HUES6 (cell line): Measurements from ENCODE around the gene BPIFB2.

Experiments
- H3K27ac ChIP-seq: 2 replicates; pipeline ENCODE4 v1.7.0; 2013; ENCODE audit warnings: low read depth, mild to moderate bottlenecking, low read length, inconsistent platforms
- H3K27me3 ChIP-seq: 2 replicates; pipeline ENCODE4 v1.6.1; 2013; ENCODE audit warnings: low read length; ENCODE audit not compliant: control insufficient read depth, insufficient read depth
- H3K36me3 ChIP-seq: 2 replicates; pipeline ENCODE4 v1.6.1; 2013; ENCODE audit warnings: low read length; ENCODE audit not compliant: control insufficient read depth, insufficient read depth
- H3K4me1 ChIP-seq: 2 replicates; pipeline ENCODE4 v1.6.1; 2013; ENCODE audit warnings: low read length; ENCODE audit not compliant: control insufficient read depth, insufficient read depth
- H3K4me3 ChIP-seq: 2 replicates; pipeline ENCODE4 v1.5.1; 2013; ENCODE audit warnings: low read depth, low read length
- H3K9ac ChIP-seq: one replicate; pipeline ENCODE4 v1.6.1; 2013; ENCODE audit warnings: mild to moderate bottlenecking, low read length
- H3K9me3 ChIP-seq: 2 replicates; pipeline ENCODE4 v1.6.1; 2013; ENCODE audit warnings: low read depth, low read length; ENCODE audit not compliant: control insufficient read depth, insufficient read depth

BPIFB2 gene

DNA sequence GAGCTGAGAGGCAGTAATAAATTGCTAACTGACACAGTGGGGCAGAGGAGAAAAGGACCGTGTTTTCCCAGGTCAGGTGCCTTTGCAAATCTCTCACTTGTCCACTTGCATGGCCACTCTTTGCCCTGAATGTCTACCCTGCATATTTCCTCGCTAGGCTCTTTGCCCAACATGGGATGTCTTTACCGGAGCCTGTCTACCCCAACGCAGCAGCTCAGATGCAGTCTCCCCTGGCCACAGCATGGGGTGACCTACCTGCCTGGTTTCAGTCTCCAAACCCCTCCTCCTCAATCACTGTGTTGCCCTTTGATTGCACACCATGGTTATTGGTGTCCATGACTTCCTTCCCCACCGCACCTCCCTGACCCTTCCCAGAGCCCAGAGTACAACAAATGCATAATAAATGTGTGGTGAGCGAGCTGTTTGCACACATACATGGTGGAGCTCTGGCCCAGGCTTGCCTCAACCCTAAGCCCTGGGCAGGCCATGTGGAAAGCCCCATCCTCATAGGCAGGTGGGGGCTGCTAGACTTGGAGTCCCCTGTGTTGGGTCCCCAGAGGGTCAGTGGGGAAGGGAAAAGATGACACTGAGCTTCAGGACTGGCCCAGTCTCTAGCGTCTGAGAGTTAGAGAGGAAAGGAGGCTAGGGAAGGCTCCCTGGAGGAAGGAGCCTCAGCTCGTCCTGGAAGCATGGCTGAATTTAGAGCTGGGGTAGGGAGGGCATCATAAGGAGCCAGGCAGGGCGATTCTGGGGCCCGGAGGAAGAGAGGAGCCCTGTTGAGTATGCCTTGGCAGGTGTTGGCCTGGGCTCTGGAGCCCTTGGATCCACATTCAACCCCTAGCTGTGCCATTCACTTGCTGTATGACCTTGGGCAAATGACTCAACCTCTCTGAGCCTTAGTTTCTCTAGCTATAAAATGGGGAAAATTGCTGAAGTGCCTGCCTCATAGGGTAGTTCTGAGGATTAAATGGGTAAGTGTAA is 19.6 kb downstream of the BPIFB2 start:
- Histone ChIP-seq H3K27me3 (no peaks in the 10 kb centered on the region), H3K9ac (no peak overlapping the region), H3K4me1 (peaks cover 5% of the 10 kb centered on the region; the same call in 1 of the 2 replicates), H3K9me3 (no peaks in the 10 kb centered on the region), H3K36me3 (no peaks in the 10 kb centered on the region), H3K27ac (no peak overlapping the region), H3K4me3 (no peak overlapping the region)

- Histone ChIP-seq H3K4me1 (peaks cover 5% of the 10 kb centered on the region; the same call in 1 of the 2 replicates), H3K9me3 (no peaks in the 10 kb centered on the region), H3K36me3 (no peaks in the 10 kb centered on the region), H3K27me3 (no peaks in the 10 kb centered on the region), H3K4me3 (no peak overlapping the region), H3K9ac (no peak overlapping the region), H3K27ac (no peak overlapping the region)
These were observed 20.6 kb downstream of the BPIFB2 start for GRCh38 chr20:33027769-33028751.

DNA sequence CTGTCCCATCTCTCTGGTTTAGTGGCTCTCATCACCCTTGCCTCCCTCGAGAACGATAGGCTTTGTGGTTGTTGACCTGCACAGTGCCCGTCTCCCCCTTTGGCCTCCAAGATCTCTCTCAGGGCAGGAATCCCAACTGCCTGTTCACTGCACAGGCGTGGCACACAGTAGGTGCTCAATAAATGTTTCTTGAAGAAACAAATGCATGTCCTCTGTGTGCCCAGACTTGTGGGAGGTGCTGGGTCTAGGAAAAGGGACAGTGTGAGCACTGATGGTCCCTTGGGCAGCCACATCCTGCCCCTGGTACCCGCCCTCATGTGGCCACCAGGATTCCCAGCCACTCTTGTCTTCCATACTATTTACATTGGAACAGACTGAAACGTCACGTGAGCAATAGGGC is 21.4 kb downstream of the BPIFB2 start:
- no peak overlapping the region for H3K9ac ChIP-seq
- no peaks in the 10 kb centered on the region for H3K9me3 ChIP-seq
- no peaks in the 10 kb centered on the region; the same call in 1 of the 2 replicates for H3K27me3 ChIP-seq
- H3K27ac ChIP-seq, result no peak overlapping the region
- H3K4me1 ChIP-seq, result peaks cover 1% of the 10 kb centered on the region; the same call in 1 of the 2 replicates
- H3K4me3 ChIP-seq, result no peak overlapping the region
- H3K36me3 ChIP-seq, result no peaks in the 10 kb centered on the region

GRCh38 chr20:33030076-33030475 is 22.6 kb downstream of the BPIFB2 start:
- Histone ChIP-seq H3K4me3 (no peak overlapping the region), H3K36me3 (no peaks in the 10 kb centered on the region), H3K27me3 (peaks cover 4% of the 10 kb centered on the region; the same call in 1 of the 2 replicates), H3K9me3 (no peaks in the 10 kb centered on the region), H3K27ac (no peak overlapping the region), H3K4me1 (no peaks in the 10 kb centered on the region), H3K9ac (no peak overlapping the region)

DNA sequence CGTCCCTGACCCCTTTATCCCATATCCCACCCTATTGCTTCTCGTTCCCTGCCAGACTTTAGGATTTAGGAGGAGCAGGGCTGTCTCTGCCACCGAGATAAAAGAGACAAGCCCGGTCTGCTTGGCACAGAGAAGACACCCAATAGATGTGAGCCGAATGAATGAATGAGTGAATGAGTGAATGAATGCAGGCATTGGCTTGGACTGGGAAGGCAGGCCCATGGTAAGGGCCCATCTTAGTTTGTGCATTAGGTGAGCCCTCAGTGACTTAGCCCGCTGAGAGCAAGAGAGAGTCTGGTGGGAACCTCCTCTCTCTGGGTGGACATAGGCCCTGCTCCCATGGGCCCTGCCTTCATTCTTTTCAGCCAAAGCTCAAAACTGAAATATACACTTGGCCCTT is 23.1 kb downstream of the BPIFB2 start:
- peaks cover 4% of the 10 kb centered on the region; the same call in 1 of the 2 replicates for H3K27me3 ChIP-seq
- no peak overlapping the region for H3K4me3 ChIP-seq
- H3K9ac ChIP-seq, result no peak overlapping the region
- H3K27ac ChIP-seq, result no peak overlapping the region
- H3K36me3 ChIP-seq, result no peaks in the 10 kb centered on the region
- H3K9me3 ChIP-seq, result no peaks in the 10 kb centered on the region
- H3K4me1 ChIP-seq, result no peaks in the 10 kb centered on the region

GRCh38 chr20:33031531-33031930 is 24.0 kb downstream of the BPIFB2 start, which contains the start of gene BPIFB6:
TSS of gene BPIFB6 (plus strand) at chr20:33031648. CDS start at chr20:33031648, 0 bp downstream.
- Histone ChIP-seq H3K4me1 (no peaks in the 10 kb centered on the region), H3K9me3 (no peaks in the 10 kb centered on the region), H3K36me3 (no peaks in the 10 kb centered on the region), H3K27me3 (peaks cover 4% of the 10 kb centered on the region; the same call in 1 of the 2 replicates), H3K9ac (no peak within 1 kb of the TSS), H3K4me3 (no peak within 1 kb of the TSS), H3K27ac (no peak within 1 kb of the TSS)

DNA sequence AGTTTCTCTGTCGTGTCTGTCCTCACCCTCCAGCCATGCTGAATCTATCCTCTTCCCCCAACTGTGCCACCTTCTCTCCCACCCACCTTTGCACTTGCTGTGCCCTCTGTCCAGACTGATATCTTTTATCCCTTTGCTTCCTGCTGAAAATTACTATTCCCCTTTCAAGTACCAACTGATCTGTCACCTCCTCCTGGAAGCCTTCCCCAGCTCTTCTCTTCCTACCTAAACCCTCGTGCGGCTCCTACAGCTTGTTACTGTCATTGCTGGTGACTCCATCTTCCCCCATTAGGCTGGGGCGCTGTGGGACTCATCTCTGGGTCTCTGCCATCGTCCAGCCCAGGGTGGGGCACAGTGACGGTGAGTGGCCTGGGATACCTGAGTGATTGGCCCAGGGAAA is 25.1 kb downstream of the BPIFB2 start:
- H3K4me1 ChIP-seq, result no peaks in the 10 kb centered on the region
- H3K9ac ChIP-seq, result no peak overlapping the region
- H3K4me3 ChIP-seq, result no peak overlapping the region
- H3K9me3 ChIP-seq, result no peaks in the 10 kb centered on the region
- H3K27ac ChIP-seq, result no peak overlapping the region
- no peaks in the 10 kb centered on the region for H3K36me3 ChIP-seq
- peaks cover 4% of the 10 kb centered on the region; the same call in 1 of the 2 replicates for H3K27me3 ChIP-seq

DNA sequence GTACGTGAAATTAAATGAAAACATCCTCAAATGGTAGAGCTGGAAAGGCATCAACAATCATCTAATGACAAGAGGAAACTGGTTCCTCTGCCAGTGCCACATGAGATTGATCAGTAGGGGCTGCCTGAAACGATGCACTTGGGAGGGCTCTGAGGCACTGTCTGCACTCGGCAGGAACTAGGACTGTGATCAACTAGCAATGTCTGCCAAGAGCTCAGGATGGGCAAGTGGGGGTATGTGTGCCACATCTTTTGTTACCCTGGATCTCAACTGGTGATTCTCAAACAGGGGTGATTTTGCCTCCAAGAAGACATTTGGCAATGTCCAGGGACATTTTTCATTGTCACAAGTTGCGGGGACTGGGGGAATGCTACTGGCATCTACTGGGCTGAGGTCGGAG is 25.9 kb downstream of the BPIFB2 start:
- no peaks in the 10 kb centered on the region for H3K9me3 ChIP-seq
- H3K4me3 ChIP-seq, result no peak overlapping the region
- no peak overlapping the region for H3K27ac ChIP-seq
- no peak overlapping the region for H3K9ac ChIP-seq
- peaks cover 4% of the 10 kb centered on the region; the same call in 1 of the 2 replicates for H3K27me3 ChIP-seq
- H3K36me3 ChIP-seq, result no peaks in the 10 kb centered on the region
- no peaks in the 10 kb centered on the region for H3K4me1 ChIP-seq

- Histone ChIP-seq H3K27me3 (peaks cover 7% of the 10 kb centered on the region; the same call in 1 of the 2 replicates), H3K9me3 (no peaks in the 10 kb centered on the region), H3K9ac (no peak overlapping the region), H3K4me3 (no peak overlapping the region), H3K4me1 (no peaks in the 10 kb centered on the region), H3K27ac (no peak overlapping the region), H3K36me3 (no peaks in the 10 kb centered on the region)
These were observed 26.6 kb downstream of the BPIFB2 start for GRCh38 chr20:33034115-33034514.

DNA sequence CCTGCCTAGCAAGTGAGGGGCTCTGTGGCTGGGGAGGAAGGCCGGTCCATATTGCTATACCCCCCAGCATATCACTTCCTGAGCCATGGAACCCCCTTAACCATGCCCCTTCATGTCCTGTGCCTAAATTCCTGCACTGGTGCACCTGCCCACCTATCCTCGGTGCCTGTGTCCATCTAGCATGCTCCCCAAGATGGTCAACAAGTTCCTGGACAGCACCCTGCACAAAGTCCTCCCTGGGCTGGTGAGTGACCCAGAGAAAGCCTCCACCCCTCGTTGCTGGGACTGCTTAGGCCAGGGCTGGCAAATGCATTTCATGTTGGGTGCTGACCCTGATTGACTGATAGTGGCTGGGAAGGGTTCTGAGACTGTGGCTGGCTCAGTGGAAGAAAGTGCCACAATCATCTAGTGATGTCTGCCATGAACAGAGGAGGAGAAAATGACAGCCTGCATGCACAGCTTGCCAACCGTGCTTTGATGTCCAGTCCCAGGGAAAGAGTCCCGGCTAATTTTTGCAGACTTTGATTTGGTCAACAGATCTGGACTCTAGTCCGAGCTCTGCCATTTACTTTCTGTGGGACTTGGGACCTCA is 27.5 kb downstream of the BPIFB2 start:
- H3K36me3 ChIP-seq, result no peaks in the 10 kb centered on the region
- no peak overlapping the region for H3K9ac ChIP-seq
- H3K27me3 ChIP-seq, result peaks cover 13% of the 10 kb centered on the region; the same call in 1 of the 2 replicates
- H3K4me3 ChIP-seq, result no peak overlapping the region
- H3K27ac ChIP-seq, result no peak overlapping the region
- no peaks in the 10 kb centered on the region for H3K4me1 ChIP-seq
- H3K9me3 ChIP-seq, result no peaks in the 10 kb centered on the region
